ENCODE measurements around the gene EPHA3.

DNA sequence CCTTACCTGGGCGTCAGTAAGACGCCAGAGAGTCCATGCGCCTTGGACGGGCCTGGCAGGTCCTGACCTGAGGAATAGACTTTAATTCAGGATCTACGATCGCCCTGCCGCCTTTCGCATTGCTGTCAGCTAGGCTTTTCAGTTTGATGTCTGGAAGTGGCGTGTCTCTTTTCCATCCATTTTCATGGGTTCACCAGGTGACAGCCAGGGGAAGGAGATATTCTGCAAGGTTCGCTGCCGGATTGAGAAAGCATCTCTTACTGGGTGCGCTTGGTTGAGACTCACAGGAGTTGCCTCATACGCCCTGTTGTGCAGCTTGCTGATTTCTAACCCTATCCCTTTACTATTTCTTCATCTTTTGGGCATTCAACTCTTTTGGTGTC, 7.4 kb downstream of the EPHA3 start:
- TF ChIP-seq, protein P1, sequence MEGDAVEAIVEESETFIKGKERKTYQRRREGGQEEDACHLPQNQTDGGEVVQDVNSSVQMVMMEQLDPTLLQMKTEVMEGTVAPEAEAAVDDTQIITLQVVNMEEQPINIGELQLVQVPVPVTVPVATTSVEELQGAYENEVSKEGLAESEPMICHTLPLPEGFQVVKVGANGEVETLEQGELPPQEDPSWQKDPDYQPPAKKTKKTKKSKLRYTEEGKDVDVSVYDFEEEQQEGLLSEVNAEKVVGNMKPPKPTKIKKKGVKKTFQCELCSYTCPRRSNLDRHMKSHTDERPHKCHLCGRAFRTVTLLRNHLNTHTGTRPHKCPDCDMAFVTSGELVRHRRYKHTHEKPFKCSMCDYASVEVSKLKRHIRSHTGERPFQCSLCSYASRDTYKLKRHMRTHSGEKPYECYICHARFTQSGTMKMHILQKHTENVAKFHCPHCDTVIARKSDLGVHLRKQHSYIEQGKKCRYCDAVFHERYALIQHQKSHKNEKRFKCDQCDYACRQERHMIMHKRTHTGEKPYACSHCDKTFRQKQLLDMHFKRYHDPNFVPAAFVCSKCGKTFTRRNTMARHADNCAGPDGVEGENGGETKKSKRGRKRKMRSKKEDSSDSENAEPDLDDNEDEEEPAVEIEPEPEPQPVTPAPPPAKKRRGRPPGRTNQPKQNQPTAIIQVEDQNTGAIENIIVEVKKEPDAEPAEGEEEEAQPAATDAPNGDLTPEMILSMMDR (IDR thresholded peaks at IDR 0.05): no peak
- TF ChIP-seq EZH2 (IDR thresholded peaks at IDR 0.05; ENCODE audit: borderline replicate concordance, insufficient read depth, low read depth, low read length, poor library complexity, severe bottlenecking): no peak

All from B cell (primary cell).